K562 (cell line): ENCODE data around the gene SHH. TPM values are rescaled to one million over a fixed set of nuclear protein-coding genes. Genes with fewer than 3 reads are reported as not detected.

Experiments
- BRCA1 ChIP-seq, 2 experiments: fragments of 450-650 bp in 1 of 2; sonication (generic) in 1 of 2; formaldehyde crosslinking in 1 of 2; IDR thresholded peaks; 2 replicates each; pipeline versions ENCODE4 v1.5.0 to v1.6.1; 2017 to 2020; ENCODE audit warnings: mild to moderate bottlenecking in 1 of 2, missing genetic modification reagents in 1 of 2
- CHD1 ChIP-seq: fragments of 200-600 bp; sonication (generic); IDR thresholded peaks from one replicate; pipeline ENCODE4 v1.6.1; 2012; ENCODE audit warnings: mild to moderate bottlenecking, moderate library complexity, low read length, inconsistent platforms
- CHD2 ChIP-seq: IDR thresholded peaks from 2 replicates; pipeline ENCODE4 v1.6.1; 2011; ENCODE audit warnings: low read depth, low read length
- CREB1 ChIP-seq, 2 experiments: sonication (generic) in 1 of 2; formaldehyde crosslinking in 1 of 2; IDR thresholded peaks; 2 replicates each; pipeline versions ENCODE4 v1.6.1 to v1.8.0; 2012 to 2022; ENCODE audit warnings: inconsistent platforms in 1 of 2, mild to moderate bottlenecking in 1 of 2, missing genetic modification reagents in 1 of 2, moderate library complexity in 1 of 2
- CTBP1 ChIP-seq: fragments of 450-650 bp; IDR thresholded peaks from 2 replicates; pipeline ENCODE4 v1.6.1; 2016; ENCODE audit warnings: borderline replicate concordance
- E2F5 ChIP-seq: sonication (generic); formaldehyde crosslinking; IDR thresholded peaks from 2 replicates; pipeline ENCODE4 v1.8.0; 2022; ENCODE audit warnings: mild to moderate bottlenecking, missing genetic modification reagents
- E2F6 ChIP-seq, 2 experiments: IDR thresholded peaks; 2 replicates each; pipeline ENCODE4 v1.6.1; 2011; ENCODE audit warnings: borderline replicate concordance in 1 of 2, control low read depth in 1 of 2, low read depth in 1 of 2, low read length in 1 of 2, mild to moderate bottlenecking in 1 of 2, mixed read lengths in 1 of 2, moderate library complexity in 1 of 2; ENCODE audit not compliant: insufficient read depth in 1 of 2, insufficient read length in 1 of 2, poor library complexity in 1 of 2, severe bottlenecking in 1 of 2; ENCODE audit errors: extremely low read depth in 1 of 2
- GATAD2B ChIP-seq: fragments of 450-650 bp; IDR thresholded peaks from 2 replicates; pipeline ENCODE4 v1.6.1; 2017; ENCODE audit warnings: mild to moderate bottlenecking, borderline replicate concordance
- HMG20A ChIP-seq: fragments of 450-650 bp; formaldehyde crosslinking; conservative IDR thresholded peaks from 2 replicates; pipeline ENCODE4 v1.4.0; 2020; ENCODE audit warnings: mild to moderate bottlenecking, mixed read lengths
- HMGXB4 ChIP-seq: sonication (generic); formaldehyde crosslinking; IDR thresholded peaks from 2 replicates; pipeline ENCODE4 v1.8.1; 2023; ENCODE audit warnings: mild to moderate bottlenecking, missing genetic modification reagents
- HNRNPH1 ChIP-seq: fragments of 200-400 bp; formaldehyde crosslinking; optimal IDR thresholded peaks from 2 replicates; pipeline ENCODE3; 2017; ENCODE audit warnings: low read depth, mild to moderate bottlenecking, low read length, moderate library complexity
- PURB ChIP-seq: sonication (generic); formaldehyde crosslinking; IDR thresholded peaks from 2 replicates; pipeline ENCODE4 v1.9.0; 2021; ENCODE audit warnings: low read depth, mild to moderate bottlenecking, missing genetic modification reagents
- SMARCE1 ChIP-seq: fragments of 450-650 bp; IDR thresholded peaks from 2 replicates; pipeline ENCODE4 v1.7.1; 2016; ENCODE audit warnings: mild to moderate bottlenecking
- STAT5B ChIP-seq: fragments of 250-450 bp; sonication (Bioruptor Pico); IDR thresholded peaks from 2 replicates; pipeline ENCODE4 v1.8.0; 2021; ENCODE audit warnings: mild to moderate bottlenecking, inconsistent platforms
- U2AF1 ChIP-seq: fragments of 200-400 bp; formaldehyde crosslinking; optimal IDR thresholded peaks from 2 replicates; pipeline ENCODE3; 2017; ENCODE audit warnings: mild to moderate bottlenecking, low read depth, low read length, moderate library complexity
- ZBTB7A ChIP-seq: IDR thresholded peaks from 2 replicates; pipeline ENCODE4 v1.6.1; 2011; ENCODE audit warnings: low read depth, mild to moderate bottlenecking, low read length, moderate library complexity, borderline replicate concordance; ENCODE audit not compliant: control insufficient read depth
- ZNF253 ChIP-seq: fragments of 250-450 bp; sonication (Bioruptor Pico); conservative IDR thresholded peaks from 2 replicates; pipeline ENCODE4 v1.6.1; 2021; ENCODE audit warnings: mild to moderate bottlenecking
- ZNF445 ChIP-seq: fragments of 250-450 bp; sonication (Bioruptor Pico); IDR thresholded peaks from 2 replicates; pipeline ENCODE4 v1.4.0; 2020; ENCODE audit warnings: low read depth, mild to moderate bottlenecking, moderate library complexity
- polyA plus RNA-seq, 8 experiments: library from polyadenylated mRNA; depleted of rRNA in 4 of 8; stranded (reverse) in 5 of 8; unstranded in 3 of 8; fragments of >200 nt; fragmentation: Nextera tagmentation in 2 of 8; fragmentation: Illumina TruSeq in 1 of 8; extraction: Ambion mirVana in 2 of 8; extraction: Trizol in 1 of 8; gene quantifications; 2 replicates each; pipeline versions ENCODE4 v1.2.1 to v1.2.3, GENCODE V29; 2011 to 2014; ENCODE audit warnings: inconsistent platforms in 1 of 8, missing spikeins in 1 of 8
- total RNA-seq, 7 experiments: library from RNA; depleted of rRNA in 6 of 7; stranded (reverse); fragments of >200 nt in 6 of 7; fragmentation: Illumina TruSeq in 2 of 7; extraction: Trizol in 2 of 7; gene quantifications; 2 replicates each; pipeline versions ENCODE4 v1.2.1 to v1.2.3, GENCODE V29; 2011 to 2021; ENCODE audit warnings: low replicate concordance in 1 of 7

Gene SHH
- total and polyA plus RNA-seq, 9 of the 15 experiments (the other 6 are each of a cell fraction or from before 2014, with no cell fraction given) = 0.09 TPM; not detected in 8

GRCh38 chr7:155804897-155805825, 7.1 kb downstream of the SHH start (continued):
- TF ChIP-seq HMGXB4 (CRISPR knock-in tag) (no peak), PURB (CRISPR knock-in tag) (no peak), SMARCE1 (no peak), ZNF253 (CRISPR knock-in tag) (no peak), ZNF445 (CRISPR knock-in tag) (no peak), E2F6 (IDR thresholded peaks at IDR 0.05; ENCODE audit: borderline replicate concordance in 1 of 2, extremely low read depth in 1 of 2, insufficient read depth in 1 of 2, insufficient read length in 1 of 2, low read depth in 1 of 2, low read length in 1 of 2, poor library complexity in 1 of 2, severe bottlenecking in 1 of 2) (peak; percentile 20 to 81), U2AF1 (no peak), STAT5B (CRISPR knock-in tag) (no peak), CTBP1 (peak; percentile 44; the same call in 1 of the 2 replicates), E2F5 (CRISPR knock-in tag) (no peak), CHD1 (no peak), BRCA1 (IDR thresholded peaks at IDR 0.05) (no peak), BRCA1 (CRISPR knock-in tag; IDR thresholded peaks at IDR 0.05) (no peak), CHD2 (no peak), ZBTB7A (peak; percentile 91; the same call in 1 of the 2 replicates), CREB1 (IDR thresholded peaks at IDR 0.05) (no peak), CREB1 (CRISPR knock-in tag; IDR thresholded peaks at IDR 0.05) (no peak), HMG20A (CRISPR knock-in tag) (no peak), HNRNPH1 (no peak), GATAD2B (peak; percentile 68; the same call in 1 of the 2 replicates)
